Stimulated activated CD8-positive, alpha-beta memory T cell treated with anti-CD3 and anti-CD28 coated beads, Interleukin-4, amount 100 ng/mL, for 4 hours (primary cell): ENCODE results near the gene OR1J1.

ENCODE experiments used
- DNase-seq, 2 donors: peaks; one replicate each; pipeline ENCODE4 v3.0.0-alpha.2; 2020; ENCODE audit warnings: low read depth in 2 of 2, low spot score in 1 of 2

The OR1J1 gene

GRCh38 chr9:122446819-122447484 lies 30.8 kb downstream of the OR1J1 start:
- DNase-seq = no peak

DNA sequence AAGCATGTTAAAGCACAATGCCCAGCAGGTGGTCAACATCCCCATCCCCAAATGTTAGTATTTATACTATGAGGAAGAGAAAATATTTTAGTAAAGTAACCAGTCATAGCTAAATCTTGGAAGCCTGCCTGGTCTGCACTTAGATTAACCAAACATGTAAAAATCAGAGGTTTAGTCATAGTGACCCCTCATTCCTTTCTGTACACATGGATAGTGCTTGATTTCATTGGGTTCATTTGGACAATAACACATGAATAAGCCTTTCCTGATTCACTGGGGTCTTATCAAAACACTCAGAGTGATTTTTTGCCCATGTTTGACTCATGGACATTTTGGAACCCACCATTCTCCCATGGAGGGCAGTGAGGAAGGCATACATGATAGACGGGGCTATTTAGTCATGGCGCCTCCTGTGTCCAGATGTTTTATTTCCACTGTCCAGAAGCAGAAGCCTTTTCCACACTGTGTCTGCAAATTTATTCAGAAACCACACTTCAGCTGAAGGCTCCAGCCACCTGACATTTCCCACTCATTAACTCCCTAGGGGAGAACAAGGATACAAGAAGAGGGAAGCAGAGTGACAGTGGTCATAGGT lies 32.5 kb downstream of the OR1J1 start:
- DNase-seq = no peak

DNA sequence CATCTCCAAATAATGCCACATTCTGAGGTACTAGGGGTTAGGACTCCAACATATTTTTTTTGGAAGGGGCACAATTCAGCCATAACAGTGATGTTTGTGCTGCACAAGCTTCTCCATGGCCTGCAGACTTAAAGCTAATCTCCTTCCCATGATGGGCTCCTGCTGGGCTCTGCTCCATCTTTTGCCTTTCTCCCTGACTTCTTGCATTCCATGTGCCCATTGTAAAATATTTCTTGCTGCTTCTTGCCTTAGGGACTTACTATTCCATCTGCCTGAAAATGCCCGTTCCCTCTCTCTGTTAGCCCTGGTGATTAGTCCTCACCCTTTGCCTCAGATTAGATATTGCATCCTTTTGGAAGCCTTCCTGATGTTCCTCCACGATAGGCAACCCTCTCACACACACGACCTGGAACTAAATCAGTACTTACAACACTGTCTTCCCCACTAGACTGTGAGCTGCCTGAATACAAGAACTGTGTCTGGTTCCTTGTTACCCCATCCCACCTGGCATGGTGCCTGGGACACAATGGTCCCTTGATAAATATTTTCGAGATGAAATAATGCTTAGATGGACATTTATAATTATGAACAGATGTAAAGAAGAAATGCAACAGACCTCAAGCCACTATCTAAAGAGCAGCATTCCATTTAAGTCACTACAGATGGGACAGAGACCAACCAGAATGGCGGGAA lies 33.5 kb downstream of the OR1J1 start:
- DNase-seq = no peak

DNA sequence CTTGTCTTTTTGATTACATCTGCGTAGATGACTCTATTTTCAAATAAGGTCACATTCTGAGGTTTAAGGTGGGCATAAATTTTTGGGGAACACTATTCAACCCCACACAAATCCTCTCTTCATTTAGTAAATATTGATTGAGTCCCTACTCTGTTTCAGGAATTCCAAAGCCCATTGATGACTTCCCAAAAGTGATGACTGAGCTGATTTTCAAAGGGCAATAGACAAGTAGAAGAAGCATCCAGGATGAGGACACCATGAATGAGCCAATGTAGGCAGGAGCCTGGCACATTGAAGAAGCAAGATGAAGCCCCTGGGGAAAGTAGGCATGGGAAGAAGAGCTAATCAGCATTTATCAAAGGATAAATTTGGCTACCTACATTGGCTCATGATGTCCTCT lies 35.2 kb downstream of the OR1J1 start:
- DNase-seq = no peak
